Ovary (tissue), 9 donors: ENCODE data around the gene FAM3D. TPM values are rescaled to one million over a fixed set of nuclear protein-coding genes. Genes with fewer than 3 reads are reported as not detected.

Experiments used
- DNase-seq, 5 donors: peaks; one replicate each; pipeline ENCODE4 v3.0.0-alpha.2; 2019 to 2020
- H3K27ac ChIP-seq, 2 donors: fragments of 200-600 bp; one replicate each; pipeline versions ENCODE4 v1.5.1 to v1.8.0; 2019 to 2022
- H3K27me3 ChIP-seq: fragments of 200-600 bp; one replicate; pipeline ENCODE4 v1.8.0; 2022
- H3K36me3 ChIP-seq: fragments of 200-600 bp; sonication (generic); one replicate; pipeline ENCODE4 v1.5.1; 2019
- H3K4me1 ChIP-seq: one replicate; pipeline ENCODE4 v1.8.1; 2013; ENCODE audit warnings: mild to moderate bottlenecking, moderate library complexity; ENCODE audit not compliant: insufficient read depth
- H3K4me3 ChIP-seq: fragments of 200-600 bp; sonication (generic); one replicate; pipeline ENCODE4 v1.5.1; 2017
- H3K9me3 ChIP-seq, 2 donors: fragments of 200-600 bp in 1 of 2; sonication (generic) in 1 of 2; one replicate each; pipeline versions ENCODE4 v1.5.1 to v1.8.1; 2013 to 2019; ENCODE audit warnings: mild to moderate bottlenecking in 1 of 2, moderate library complexity in 1 of 2
- CTCF ChIP-seq, 3 donors: fragments of 450-650 bp in 2 of 3; fragments of 200-600 bp in 1 of 3; IDR thresholded peaks; one replicate each; pipeline versions ENCODE4 v1.5.1 to v1.8.0; 2016 to 2022; ENCODE audit warnings: antibody characterized with exemption in 3 of 3, mild to moderate bottlenecking in 1 of 3
- EP300 ChIP-seq: sonication (generic); formaldehyde crosslinking; IDR thresholded peaks from one replicate; pipeline ENCODE4 v1.6.1; 2017; ENCODE audit warnings: antibody characterized with exemption
- POLR2A ChIP-seq: fragments of 450-650 bp; IDR thresholded peaks from one replicate; pipeline ENCODE4 v1.6.1; 2017; ENCODE audit warnings: antibody characterized with exemption, mild to moderate bottlenecking, moderate library complexity
- WGBS, 3 donors: extraction: QIAGEN DNeasy Blood & Tissue Kit in 1 of 3; methylation state at CpG; one replicate each; pipeline versions ENCODE4 v1.1.5 to v1.1.7; 2013 to 2017; 5-methylcytosine and 5-hydroxymethylcytosine counted together
- intact Hi-C, 4 donors: fragments of 100-400 bp; cut with DNase I; formaldehyde crosslinking; loops; one replicate each; pipeline versions ENCODE4 v1.11.0 to v1.15.1; 2022 to 2023
- polyA plus RNA-seq, 2 donors: library from polyadenylated mRNA; stranded (reverse); fragments of 200-250 nt in 1 of 2; fragments of 350-450 nt in 1 of 2; fragmentation: Illumina TruSeq in 1 of 2; extraction: RNeasy Lipid Tissue Mini Kit (QIAGEN cat#74804) in 1 of 2; gene quantifications; one replicate each; pipeline ENCODE4 v1.2.3, GENCODE V29; 2013 to 2014
- total RNA-seq, 7 donors: library from RNA; depleted of rRNA in 2 of 7; stranded (reverse); fragments of >200 nt in 2 of 7; fragmentation: NEBNext Ultra II Directional in 3 of 7; extraction: Animal tissue kit (Norgen Biotek cat#: 25700) in 3 of 7; gene quantifications; one replicate each; pipeline versions ENCODE4 v1.1.0 to v1.2.4, GENCODE V29; 2016 to 2023
- donor health status: DM: no; HTN: no; CAD: no; lungs with moderate emphysema.
- donor health status: DM: no; HTN: no; CAD: no.
- donor health status: Bipolar disorder and iron deficiency.
- donor health status: DM: yes; HTN: yes; CAD: no.
- donor health status: DM: no; HTN: no; CAD: no.
- donor health status: DM: yes; HTN: yes; CAD: no.

FAM3D gene
- total and polyA plus RNA-seq, 9 donors = 0.36 to 6.3 TPM; not detected in 7

- TF ChIP-seq EP300 (no peak), CTCF (IDR thresholded peaks at IDR 0.05) (no peak), POLR2A (no peak)
- Histone ChIP-seq H3K36me3 (no peaks in the 10 kb centered on the region), H3K4me1 (peaks cover 20% of the 10 kb centered on the region), H3K9me3 (no peaks in the 10 kb centered on the region), H3K27me3 (no peaks in the 10 kb centered on the region), H3K4me3 (no peak overlapping the region), H3K27ac (no peak overlapping the region)
- 43 to 76% (median 62%) methylated on average over 4 of the region's 4 CpGs for WGBS, 3 donors
- intact Hi-C loops = loop anchor here (2.0 to 5.0 kb wide), 2 partner anchors 59 to 63 kb away; no protein-coding TSS in a partner anchor
- no peak for DNase-seq
Observed at GRCh38 chr3:58631742-58632141, 34.8 kb downstream of the FAM3D start.

- Histone ChIP-seq H3K4me1 (peaks cover 20% of the 10 kb centered on the region), H3K9me3 (no peaks in the 10 kb centered on the region), H3K27me3 (no peaks in the 10 kb centered on the region), H3K36me3 (no peaks in the 10 kb centered on the region), H3K27ac (no peak overlapping the region), H3K4me3 (no peak overlapping the region)
- DNase-seq = no peak
- TF ChIP-seq EP300 (no peak), POLR2A (no peak), CTCF (IDR thresholded peaks at IDR 0.05) (no peak)
- intact Hi-C loops = loop anchor here (2.0 to 5.0 kb wide), 2 partner anchors 58 to 62 kb away; no protein-coding TSS in a partner anchor
- 70 to 77% (median 71%) methylated on average over 5 of the region's 5 CpGs for WGBS, 3 donors
Observed at GRCh38 chr3:58630710-58631092, 35.9 kb downstream of the FAM3D start.

DNA sequence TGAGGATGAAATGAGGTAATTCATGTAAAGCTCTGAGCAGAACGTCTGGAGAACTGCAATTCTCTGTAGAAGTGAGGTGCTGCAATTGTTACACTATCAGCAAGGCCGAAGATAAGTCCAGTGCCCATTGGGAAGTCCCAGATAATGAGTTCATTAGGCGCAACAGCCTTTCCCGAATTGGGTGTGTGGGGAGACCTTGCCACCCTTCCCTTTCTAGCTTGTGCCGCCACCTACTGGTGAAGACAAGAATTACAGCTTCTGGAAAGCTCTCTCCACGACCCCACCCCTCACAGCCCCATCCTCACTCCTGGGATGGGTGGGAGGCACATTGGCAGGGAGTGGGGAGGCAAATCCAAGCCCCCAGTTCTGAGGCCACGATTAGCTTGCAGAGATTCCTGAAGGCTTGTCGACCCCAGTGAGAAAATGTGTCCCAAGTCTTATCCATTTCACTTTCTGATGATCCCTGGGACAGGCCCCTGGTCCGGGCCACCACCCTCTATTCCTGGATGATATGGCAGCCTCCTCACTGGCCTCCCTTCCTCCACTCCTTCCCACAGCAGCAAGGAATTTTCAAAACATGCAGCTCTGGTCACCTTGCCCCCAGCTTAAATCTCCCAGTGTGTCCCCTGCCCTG is 36.4 kb downstream of the FAM3D start:
- intact Hi-C loops = loop anchor here (2.0 to 5.0 kb wide), 2 partner anchors 58 to 61 kb away; no protein-coding TSS in a partner anchor
- H3K9me3 ChIP-seq = no peaks in the 10 kb centered on the region
- no peak overlapping the region for H3K27ac ChIP-seq
- no peaks in the 10 kb centered on the region for H3K27me3 ChIP-seq
- TF ChIP-seq EP300 (no peak), POLR2A (no peak), CTCF (IDR thresholded peaks at IDR 0.05) (peak; percentile 65 to 93 (median 92))
- WGBS, 3 donors = 8 to 12% (median 10%) methylated on average over 9 of the region's 9 CpGs
- peaks cover 20% of the 10 kb centered on the region for H3K4me1 ChIP-seq
- H3K4me3 ChIP-seq = no peak overlapping the region
- no peaks in the 10 kb centered on the region for H3K36me3 ChIP-seq
- peak; percentile 64 to 82 (median 70) for DNase-seq

- WGBS, 3 donors = 83 to 87% (median 84%) methylated on average over 2 of the region's 2 CpGs
- Histone ChIP-seq H3K27me3 (no peaks in the 10 kb centered on the region), H3K36me3 (no peaks in the 10 kb centered on the region), H3K4me1 (peaks cover 20% of the 10 kb centered on the region), H3K9me3 (no peaks in the 10 kb centered on the region), H3K4me3 (no peak overlapping the region), H3K27ac (peak overlapping the region in 1 of 2 donors; percentile 13)
- TF ChIP-seq POLR2A = no peak
- TF ChIP-seq EP300 = no peak
- no peak for TF ChIP-seq CTCF (IDR thresholded peaks at IDR 0.05)
- intact Hi-C loops = loop anchor here (2.0 to 5.0 kb wide), 2 partner anchors 57 to 61 kb away; no protein-coding TSS in a partner anchor
- DNase-seq = no peak
Observed at GRCh38 chr3:58629629-58630028, 36.9 kb downstream of the FAM3D start.
